Mesothelial cell of epicardium (in vitro differentiated cells): Measurements from ENCODE around the gene PDXP. TPM values are rescaled to one million over a fixed set of nuclear protein-coding genes. Genes with fewer than 3 reads are reported as not detected.
"Not testable (repeated sequence)": the region's sequence is repeated elsewhere in the genome, so short reads cannot be mapped to it uniquely, and the experiment has no call there.

Source experiments
- DNase-seq, 2 experiments: peaks; one replicate each; pipeline ENCODE4 v3.0.0; 2021; ENCODE audit warnings: low spot score in 2 of 2; ENCODE audit not compliant: unreplicated experiment in 2 of 2
- H3K27ac Mint-ChIP-seq: 2 replicates; pipeline ENCODE4 v1.8.0; 2021; ENCODE audit warnings: mixed read lengths
- H3K27me3 Mint-ChIP-seq: 2 replicates; pipeline ENCODE4 v1.8.0; 2021; ENCODE audit warnings: low read depth, mixed read lengths
- H3K36me3 Mint-ChIP-seq: 2 replicates; pipeline ENCODE4 v1.8.0; 2021; ENCODE audit warnings: mixed read lengths
- H3K4me1 Mint-ChIP-seq: 2 replicates; pipeline ENCODE4 v1.8.0; 2021; ENCODE audit warnings: mixed read lengths
- H3K4me3 Mint-ChIP-seq: 2 replicates; pipeline ENCODE4 v1.8.0; 2021; ENCODE audit warnings: mild to moderate bottlenecking, moderate library complexity, mixed read lengths
- H3K9me3 Mint-ChIP-seq: 2 replicates; pipeline ENCODE4 v1.8.0; 2021; ENCODE audit warnings: mixed read lengths
- total RNA-seq: library from RNA; stranded (reverse); gene quantifications from 3 replicates; pipeline ENCODE4 v1.2.1, GENCODE V29; 2021
- TF ChIP-seq, protein P1 (sequence below): fragments of 200-600 bp; sonication (generic); IDR thresholded peaks from one replicate; pipeline ENCODE4 v1.5.0; 2021; ENCODE audit warnings: antibody characterized with exemption; ENCODE audit not compliant: unreplicated experiment

The PDXP gene
- total RNA-seq, 1 donor from 2014 or later: 15.6 TPM

DNA sequence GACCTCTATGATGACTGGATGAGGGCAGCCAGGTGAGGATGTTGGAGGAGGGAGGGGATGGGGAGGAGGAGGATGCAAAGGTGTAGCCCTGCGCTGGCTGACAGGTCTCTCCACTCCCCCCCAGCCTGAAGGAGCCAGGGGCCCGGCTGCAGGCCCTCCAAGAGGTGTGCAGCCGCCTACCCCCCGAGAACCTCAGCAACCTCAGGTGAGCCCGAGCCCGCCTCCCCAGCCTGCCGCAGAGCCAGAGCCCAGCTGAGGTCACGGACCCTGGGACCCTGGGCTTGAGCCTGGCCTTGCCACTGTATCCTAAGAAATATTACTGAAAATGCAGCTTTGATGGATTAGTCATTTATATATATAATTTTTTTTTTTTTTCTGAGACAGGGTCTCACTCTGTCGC is 11.2 kb upstream of the PDXP start:
- Mint-ChIP-seq H3K27me3 (no peaks in the 10 kb centered on the region), H3K4me3 (no peak overlapping the region), H3K9me3 (no peaks in the 10 kb centered on the region), H3K27ac (no peak overlapping the region), H3K4me1 (peaks cover 5% of the 10 kb centered on the region), H3K36me3 (peaks cover 24% of the 10 kb centered on the region)
- TF ChIP-seq, protein P1, sequence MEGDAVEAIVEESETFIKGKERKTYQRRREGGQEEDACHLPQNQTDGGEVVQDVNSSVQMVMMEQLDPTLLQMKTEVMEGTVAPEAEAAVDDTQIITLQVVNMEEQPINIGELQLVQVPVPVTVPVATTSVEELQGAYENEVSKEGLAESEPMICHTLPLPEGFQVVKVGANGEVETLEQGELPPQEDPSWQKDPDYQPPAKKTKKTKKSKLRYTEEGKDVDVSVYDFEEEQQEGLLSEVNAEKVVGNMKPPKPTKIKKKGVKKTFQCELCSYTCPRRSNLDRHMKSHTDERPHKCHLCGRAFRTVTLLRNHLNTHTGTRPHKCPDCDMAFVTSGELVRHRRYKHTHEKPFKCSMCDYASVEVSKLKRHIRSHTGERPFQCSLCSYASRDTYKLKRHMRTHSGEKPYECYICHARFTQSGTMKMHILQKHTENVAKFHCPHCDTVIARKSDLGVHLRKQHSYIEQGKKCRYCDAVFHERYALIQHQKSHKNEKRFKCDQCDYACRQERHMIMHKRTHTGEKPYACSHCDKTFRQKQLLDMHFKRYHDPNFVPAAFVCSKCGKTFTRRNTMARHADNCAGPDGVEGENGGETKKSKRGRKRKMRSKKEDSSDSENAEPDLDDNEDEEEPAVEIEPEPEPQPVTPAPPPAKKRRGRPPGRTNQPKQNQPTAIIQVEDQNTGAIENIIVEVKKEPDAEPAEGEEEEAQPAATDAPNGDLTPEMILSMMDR: no peak
- no peak for DNase-seq

DNA sequence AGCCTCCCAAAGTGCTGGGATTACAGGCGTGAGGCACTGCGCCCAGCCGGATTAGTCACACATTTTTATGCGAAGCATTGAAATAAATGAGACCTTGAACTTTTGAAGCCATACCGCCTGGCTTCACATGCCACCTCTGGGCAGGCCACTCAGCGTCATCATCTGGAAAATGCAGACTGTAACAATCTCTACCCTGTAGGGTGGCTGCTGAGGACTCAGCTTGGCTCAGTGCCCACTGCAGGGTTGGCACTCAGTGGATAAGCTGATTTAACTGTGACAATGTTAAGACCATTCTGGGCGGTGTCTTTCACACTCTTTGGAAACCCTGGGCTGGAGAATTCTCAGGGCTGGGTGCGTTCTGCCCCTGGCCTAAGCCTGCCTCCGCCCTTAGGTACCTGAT is 10.6 kb upstream of the PDXP start:
- Mint-ChIP-seq H3K4me3 (no peak overlapping the region), H3K27ac (no peak overlapping the region), H3K27me3 (no peaks in the 10 kb centered on the region), H3K9me3 (no peaks in the 10 kb centered on the region), H3K4me1 (peaks cover 5% of the 10 kb centered on the region), H3K36me3 (peaks cover 27% of the 10 kb centered on the region)
- no peak for DNase-seq
- TF ChIP-seq, protein P1: no peak

DNA sequence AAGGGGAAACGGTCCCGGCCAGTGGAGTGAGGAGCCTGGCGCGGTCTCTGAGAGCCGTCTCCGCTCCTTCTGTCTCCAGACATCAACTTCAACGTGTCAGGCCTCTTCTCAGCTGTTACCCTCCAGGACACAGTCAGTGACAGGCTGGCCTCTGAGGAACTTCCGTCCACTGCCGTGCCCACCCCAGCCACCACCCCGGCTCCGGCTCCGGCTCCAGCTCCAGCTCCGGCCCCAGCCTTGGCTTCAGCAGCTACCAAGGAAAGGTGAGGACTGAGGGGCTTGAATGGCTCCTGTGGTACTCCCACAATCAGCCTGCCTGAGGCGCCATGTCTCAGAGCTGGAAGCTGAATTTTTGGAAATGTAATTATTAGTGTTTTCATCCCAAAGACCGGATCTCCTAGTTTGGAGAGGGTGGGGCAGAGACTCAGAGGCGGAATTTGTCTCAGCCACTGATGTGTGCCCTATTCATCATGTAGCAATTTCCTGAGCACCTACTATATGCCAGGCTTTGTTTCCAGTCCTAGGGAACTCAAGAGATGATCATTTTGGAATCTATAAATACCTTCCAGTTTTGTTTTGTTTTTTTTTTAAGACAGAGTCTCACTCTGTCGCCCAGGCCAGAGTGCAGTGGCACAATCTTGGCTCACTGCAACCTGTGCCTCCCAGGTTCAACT is 7.9 kb upstream of the PDXP start:
- no peaks in the 10 kb centered on the region for H3K9me3 Mint-ChIP-seq
- TF ChIP-seq, protein P1: no peak
- no peaks in the 10 kb centered on the region for H3K27me3 Mint-ChIP-seq
- H3K27ac Mint-ChIP-seq: no peak overlapping the region
- H3K4me3 Mint-ChIP-seq: no peak overlapping the region
- peaks cover 24% of the 10 kb centered on the region for H3K36me3 Mint-ChIP-seq
- H3K4me1 Mint-ChIP-seq: no peaks in the 10 kb centered on the region
- no peak for DNase-seq

DNA sequence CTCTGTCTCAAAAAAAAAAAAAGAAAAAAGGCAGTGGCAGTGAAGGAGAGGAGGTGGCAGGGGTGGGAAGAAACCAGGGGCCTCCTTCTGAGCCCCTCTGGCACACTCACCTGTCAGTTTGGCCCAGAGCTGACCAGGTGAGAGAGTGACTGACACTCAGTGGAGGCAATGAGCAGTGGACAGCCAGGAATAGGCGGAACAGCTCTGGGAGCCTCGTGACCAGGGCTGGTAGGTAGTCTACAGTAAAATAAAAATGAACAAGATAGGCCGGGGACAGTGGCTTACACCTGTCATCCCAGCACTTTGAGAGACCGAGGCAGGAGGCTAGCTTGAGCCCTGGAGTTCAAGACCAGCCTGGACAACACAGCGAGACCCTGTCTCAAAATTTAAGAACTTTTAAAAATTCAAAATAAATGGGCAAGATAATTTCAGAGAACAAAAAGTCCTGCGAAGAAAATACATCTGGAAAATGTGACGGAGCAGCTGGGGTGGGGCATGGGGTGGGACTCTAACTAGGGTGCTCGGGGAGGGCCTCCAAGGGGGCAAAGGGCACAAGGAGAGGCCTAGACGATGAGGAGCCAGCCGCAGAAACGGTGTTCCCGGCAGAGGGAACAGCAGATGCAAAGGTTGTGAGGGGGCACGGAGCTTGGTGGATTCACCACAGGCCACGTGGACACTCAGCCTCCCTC is 3.8 kb upstream of the PDXP start:
- Mint-ChIP-seq H3K4me3 (no peak overlapping the region), H3K27me3 (no peaks in the 10 kb centered on the region), H3K36me3 (peaks cover 15% of the 10 kb centered on the region), H3K27ac (no peak overlapping the region), H3K4me1 (peaks cover 16% of the 10 kb centered on the region), H3K9me3 (no peaks in the 10 kb centered on the region)
- TF ChIP-seq, protein P1: no peak
- no peak for DNase-seq

DNA sequence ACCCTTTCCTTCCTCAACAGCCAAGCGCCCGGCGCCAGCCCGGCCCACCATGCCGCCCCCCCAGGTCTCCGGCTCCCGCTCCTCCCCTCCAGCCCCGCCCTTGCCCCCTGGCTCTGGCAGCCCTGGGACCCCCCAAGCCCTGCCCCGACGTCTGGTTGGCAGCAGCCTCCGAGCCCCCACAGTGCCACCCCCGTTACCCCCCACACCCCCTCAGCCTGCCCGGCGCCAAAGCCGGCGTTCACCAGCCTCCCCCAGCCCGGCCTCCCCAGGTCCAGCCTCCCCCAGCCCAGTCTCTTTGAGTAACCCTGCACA is 3.3 kb upstream of the PDXP start:
- no peak overlapping the region for H3K4me3 Mint-ChIP-seq
- no peaks in the 10 kb centered on the region for H3K9me3 Mint-ChIP-seq
- no peak overlapping the region for H3K27ac Mint-ChIP-seq
- H3K4me1 Mint-ChIP-seq: peaks cover 21% of the 10 kb centered on the region
- peaks cover 10% of the 10 kb centered on the region for H3K36me3 Mint-ChIP-seq
- TF ChIP-seq, protein P1: no peak
- DNase-seq: no peak
- H3K27me3 Mint-ChIP-seq: no peaks in the 10 kb centered on the region

DNA sequence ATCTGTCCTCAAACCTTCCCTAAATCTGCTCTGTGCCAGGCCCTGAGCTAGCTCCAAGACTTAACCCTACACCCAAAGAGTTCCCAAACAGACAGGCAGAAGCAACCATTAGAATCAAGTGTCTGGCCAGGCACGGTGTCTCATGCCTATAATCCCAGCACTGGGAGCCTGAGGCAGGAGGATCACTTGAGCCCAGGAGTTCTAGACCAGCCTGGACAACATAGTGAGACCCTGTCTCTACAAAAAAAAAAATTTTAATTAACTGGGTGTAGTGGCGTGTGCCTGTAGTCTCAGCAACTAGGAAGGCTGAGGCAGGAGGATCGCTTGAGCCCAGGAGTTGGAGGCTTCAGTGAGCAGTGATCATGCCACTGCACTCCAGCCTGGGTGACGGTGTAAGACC is 1.9 kb upstream of the PDXP start:
- H3K4me3 Mint-ChIP-seq, H3K9me3 Mint-ChIP-seq, H3K36me3 Mint-ChIP-seq, DNase-seq, H3K27ac Mint-ChIP-seq, H3K27me3 Mint-ChIP-seq: not testable (repeated sequence)
- H3K4me1 Mint-ChIP-seq: peaks cover 34% of the 10 kb centered on the region
